HG03039 (cell line): Measurements from ENCODE around the gene WFDC13.
"Not testable (repeated sequence)": the region's sequence is repeated elsewhere in the genome, so short reads cannot be mapped to it uniquely, and the experiment has no call there.

Source experiments
- ATAC-seq: cut with Tn5 transposase; IDR thresholded peaks from one replicate; pipeline ENCODE4 v1.9.1; 2021; ENCODE audit warnings: mild to moderate bottlenecking, moderate library complexity; ENCODE audit not compliant: unreplicated experiment

The WFDC13 gene, protein sequence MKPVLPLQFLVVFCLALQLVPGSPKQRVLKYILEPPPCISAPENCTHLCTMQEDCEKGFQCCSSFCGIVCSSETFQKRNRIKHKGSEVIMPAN

DNA sequence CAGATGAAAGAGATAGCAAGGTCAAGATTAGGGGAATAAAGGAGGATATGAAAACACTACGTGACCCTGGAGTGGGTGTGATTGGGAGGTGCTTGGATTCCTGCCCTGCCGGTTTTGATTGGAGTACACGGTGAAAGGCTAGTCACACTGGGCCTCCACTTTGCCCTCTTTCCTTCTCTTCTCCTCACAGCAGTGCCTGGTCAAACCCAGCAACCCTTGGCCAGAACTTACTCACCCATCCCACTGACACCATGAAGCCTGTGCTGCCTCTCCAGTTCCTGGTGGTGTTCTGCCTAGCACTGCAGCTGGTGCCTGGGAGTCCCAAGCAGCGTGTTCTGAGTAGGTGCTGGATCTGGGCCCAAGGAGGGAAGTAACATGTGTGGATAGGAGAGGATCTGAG lies at the start of gene WFDC13:
WFDC13 (plus strand) TSS at position 166 of the 400 bp plus-strand sequence; CDS start at position 252, 86 bp downstream.
- ATAC-seq: no peak

- ATAC-seq: not testable (repeated sequence)
Measured at GRCh38 chr20:45657038-45657437, 44.8 kb upstream of the WFDC13 start.

GRCh38 chr20:45670139-45670538 lies 31.7 kb upstream of the WFDC13 start, which contains the start of gene WFDC11:
Gene WFDC11, minus strand, starts transcription at chr20:45670239. Its CDS starts 19,639 bp downstream, at chr20:45650600.
- ATAC-seq: no peak

DNA sequence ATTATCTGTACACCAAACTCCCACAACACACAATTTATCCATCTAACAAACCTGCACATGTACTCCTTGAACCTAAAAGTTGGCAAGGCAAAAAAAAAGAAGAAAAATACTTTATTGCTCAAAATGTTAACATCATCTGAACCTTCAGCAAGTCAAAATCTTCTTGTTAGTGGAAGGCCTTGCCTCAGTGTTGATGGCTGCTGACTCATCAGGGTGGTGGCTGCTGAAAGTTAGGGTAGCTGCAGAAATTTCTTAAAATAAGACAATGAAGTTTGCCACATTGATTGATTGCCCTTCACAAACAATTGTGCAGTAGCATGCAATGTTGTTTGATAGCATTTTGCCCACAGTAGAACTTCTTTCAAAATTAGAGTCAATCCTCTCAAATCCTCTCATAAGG lies 29.1 kb upstream of the WFDC13 start:
- no peak for ATAC-seq

DNA sequence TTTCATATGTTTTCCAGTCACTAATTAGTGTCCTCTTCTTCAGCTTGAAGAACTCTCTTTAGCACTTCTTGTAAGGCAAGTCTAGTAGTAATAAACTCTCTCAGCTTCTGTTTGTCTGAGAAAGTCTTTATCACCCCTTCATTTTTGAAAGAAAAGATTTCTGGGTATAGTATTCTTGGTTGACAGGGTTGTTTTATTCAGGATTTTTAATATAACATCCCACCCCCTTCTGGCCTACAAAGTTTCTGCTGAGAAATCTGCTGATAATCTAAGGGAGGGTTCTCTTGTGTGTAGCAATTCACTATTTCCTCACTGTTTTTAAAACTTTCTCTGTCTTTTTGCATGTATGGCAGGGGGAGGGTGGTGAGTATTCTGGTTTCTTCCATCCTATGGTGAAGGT lies 22.2 kb upstream of the WFDC13 start:
- ATAC-seq: no peak

DNA sequence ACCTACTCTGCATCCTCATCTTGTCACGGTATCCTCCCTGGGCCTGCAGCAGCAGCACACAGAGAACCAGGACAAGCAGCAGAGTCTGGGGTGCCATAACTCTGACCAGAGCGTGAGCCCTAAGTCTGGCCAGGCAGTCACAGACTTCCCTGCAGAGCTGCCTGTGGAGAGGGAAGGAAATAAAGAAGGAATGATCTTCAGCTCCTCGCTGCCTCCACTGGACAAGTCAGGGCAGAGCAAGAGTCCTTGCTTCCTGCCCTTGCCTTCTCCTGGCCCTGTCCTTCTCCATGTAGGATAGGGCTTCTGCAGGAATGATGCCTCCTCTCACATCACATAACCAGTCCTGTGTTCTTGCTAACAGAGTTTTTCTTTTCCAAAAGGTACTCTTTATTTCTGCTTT lies 15.9 kb upstream of the WFDC13 start:
- no peak for ATAC-seq

- ATAC-seq: not testable (repeated sequence)
Measured at GRCh38 chr20:45693346-45693745, 8.5 kb upstream of the WFDC13 start.

- no peak for ATAC-seq
Measured at GRCh38 chr20:45695496-45695895, 6.3 kb upstream of the WFDC13 start.

DNA sequence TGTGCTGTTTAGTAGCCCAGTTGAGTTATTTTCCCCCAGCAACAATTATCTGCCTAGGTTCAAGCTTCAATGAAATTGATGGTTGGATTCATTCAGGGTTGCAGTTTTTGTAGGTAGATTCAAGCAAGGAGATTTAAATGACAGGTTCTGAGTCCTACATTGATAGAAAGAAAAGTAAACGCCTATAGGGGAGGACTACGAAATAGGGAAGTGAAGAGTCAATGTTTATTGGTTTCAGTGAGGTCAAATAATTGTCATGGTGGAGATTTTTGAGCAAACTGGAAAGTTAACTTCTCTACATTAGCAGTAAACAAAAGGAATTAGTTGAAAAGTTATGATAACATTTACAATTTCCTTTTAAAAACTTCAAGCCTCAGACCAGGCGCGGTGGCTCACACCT lies 734 bp upstream of the WFDC13 start:
- ATAC-seq: no peak

GRCh38 chr20:45704969-45705637 lies 3.3 kb downstream of the WFDC13 start, which contains the start of gene WFDC10B:
Gene WFDC10B, minus strand, starts transcription at chr20:45705019. Its CDS starts 19,027 bp downstream, at chr20:45685992.
- ATAC-seq: no peak

DNA sequence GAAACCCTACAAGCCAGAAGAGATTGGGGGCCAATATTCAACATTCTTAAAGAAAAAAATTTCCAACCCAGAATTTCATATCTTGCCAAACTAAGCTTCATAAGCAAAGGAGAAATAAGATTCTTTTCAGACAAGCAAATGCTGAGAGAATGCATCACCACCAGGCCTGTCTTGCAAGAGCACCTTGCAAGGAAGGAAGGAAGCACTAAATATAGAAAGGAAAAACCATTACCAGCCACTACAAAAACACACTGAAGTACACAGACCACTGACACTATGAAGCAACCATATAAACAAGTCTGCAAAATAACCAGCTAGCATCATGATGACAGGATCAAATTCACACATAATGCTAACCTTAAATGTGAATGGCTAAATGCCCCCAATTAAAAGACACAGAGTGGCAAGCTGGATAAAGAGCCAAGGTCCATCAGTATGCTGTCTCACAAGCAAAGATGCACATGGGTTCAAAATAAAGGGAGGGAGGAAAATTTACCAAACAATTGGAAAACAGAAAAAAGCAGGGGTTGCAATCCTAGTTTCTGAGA lies 14.4 kb downstream of the WFDC13 start:
- ATAC-seq: not testable (repeated sequence)

- ATAC-seq: no peak
Measured at GRCh38 chr20:45722047-45722446, 20.2 kb downstream of the WFDC13 start, which contains the start of gene SPINT4. Gene SPINT4, plus strand, starts transcription at chr20:45722347. Its CDS starts 21 bp downstream, at chr20:45722368.

- ATAC-seq: no peak
Measured at GRCh38 chr20:45725134-45725533, 23.3 kb downstream of the WFDC13 start.

GRCh38 chr20:45727044-45727443 lies 25.2 kb downstream of the WFDC13 start:
- no peak for ATAC-seq

DNA sequence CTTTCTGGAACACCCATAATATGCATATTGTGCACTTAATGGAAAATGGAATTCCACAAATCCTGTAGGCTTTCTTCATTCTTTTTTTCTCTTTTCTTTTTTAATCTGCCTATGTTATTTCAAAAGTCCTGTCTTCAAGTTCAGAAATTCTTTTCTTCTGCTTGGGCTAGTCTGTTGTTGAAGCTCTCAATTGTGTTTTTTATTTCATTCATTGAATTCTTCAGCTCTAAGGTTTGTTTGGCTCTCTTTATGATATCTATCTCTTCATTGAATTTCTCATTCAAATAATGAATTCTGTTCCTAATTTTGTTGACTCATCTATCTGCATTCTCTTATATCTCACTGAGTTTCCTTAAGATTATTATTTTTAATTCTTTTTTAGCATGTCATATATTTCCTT lies 30.4 kb downstream of the WFDC13 start:
- no peak for ATAC-seq

GRCh38 chr20:45735552-45735951 lies 33.7 kb downstream of the WFDC13 start:
- ATAC-seq: no peak

DNA sequence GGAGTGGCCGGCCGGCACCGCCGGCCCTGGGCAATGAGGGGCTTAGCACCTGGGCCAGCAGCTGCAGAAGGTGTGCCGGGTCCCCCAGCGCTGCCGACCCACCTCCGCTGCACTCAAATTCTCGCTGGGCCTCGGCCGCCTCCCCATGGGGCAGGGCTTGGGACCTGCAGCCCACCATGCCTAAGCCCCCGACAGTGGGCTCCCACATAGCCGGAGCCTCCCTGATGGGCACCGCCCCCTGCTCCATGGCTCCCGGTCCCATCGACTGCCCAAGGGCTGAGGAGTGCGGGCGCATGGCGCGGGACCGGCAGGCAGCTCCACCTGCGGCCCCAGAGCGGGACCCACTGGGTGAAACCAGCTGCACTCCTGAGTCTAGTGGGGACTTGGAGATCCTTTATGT lies 34.1 kb downstream of the WFDC13 start:
- no peak for ATAC-seq

DNA sequence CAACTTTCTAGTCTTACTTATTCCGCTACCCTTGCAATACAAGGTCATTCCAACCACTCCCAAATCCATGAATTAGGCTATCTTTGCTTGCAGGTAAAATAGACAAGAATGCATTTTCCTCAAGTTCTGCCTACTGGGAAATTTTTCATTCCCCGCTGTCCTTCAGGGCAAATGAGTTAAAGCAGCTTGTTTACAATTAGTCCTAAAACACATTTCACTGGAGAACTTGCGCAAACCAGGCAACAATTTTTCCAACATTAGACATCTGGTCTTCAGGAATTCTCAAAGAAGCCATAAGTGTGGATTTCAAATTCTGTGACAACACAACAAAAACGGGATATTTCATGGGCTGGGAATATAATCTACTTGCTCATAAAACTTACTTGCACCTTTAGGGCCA lies 40.8 kb downstream of the WFDC13 start:
- no peak for ATAC-seq

DNA sequence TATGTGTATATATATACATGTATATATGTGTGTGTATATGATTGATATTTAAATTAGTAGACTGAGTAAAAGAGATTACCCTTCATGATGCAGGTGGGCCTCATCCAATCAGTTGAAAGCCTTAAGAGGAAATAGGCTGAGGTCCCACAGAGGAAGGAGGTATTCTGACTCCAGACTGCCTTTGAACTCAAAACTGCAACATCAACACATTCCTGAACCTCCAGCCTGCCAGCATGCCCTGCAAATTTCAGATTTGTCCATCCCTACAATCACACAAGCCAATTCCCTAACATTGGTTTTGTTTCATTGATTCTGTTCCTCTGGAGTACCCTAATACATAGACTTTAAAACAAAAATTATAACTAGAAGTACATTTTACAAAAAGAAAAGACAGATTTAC lies 43.2 kb downstream of the WFDC13 start:
- ATAC-seq: no peak

DNA sequence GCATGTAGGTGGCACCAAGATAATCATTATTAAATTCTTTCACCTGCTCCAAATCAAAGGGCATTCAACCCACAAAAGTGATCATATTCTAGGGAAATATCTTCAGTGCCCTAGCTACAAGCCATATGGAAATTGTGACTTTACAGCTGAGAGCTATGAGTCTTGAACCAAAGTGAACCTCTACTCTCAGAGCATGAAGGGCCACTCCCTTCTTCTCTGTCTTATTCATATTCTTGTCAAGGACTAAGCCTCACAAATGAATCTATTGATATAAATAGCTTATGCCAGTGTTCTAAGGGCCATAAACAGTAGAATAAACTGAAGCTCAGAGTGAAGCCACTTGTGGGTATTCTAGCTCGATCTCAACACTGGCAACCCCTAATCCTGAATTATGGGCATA lies 49.9 kb downstream of the WFDC13 start:
- no peak for ATAC-seq

DNA sequence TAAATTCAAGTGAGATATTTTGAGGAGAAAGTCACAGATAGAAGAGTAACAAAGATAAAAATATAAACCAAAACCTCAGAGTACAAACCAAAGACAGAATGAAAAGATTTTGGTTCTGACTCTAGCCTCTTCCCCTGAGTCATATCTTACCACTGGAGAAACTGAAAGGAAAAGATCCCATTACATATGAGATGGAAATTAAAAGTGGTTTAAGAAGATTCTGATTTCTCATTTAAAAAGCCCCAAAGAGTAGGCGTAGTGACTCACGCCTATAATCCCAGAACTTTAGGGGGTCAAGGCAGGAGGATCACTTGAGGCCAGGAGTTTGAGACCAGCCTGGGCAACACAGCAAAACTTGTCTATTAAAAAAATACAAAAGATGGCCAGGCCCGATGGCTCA lies 50.9 kb downstream of the WFDC13 start:
- no peak for ATAC-seq

DNA sequence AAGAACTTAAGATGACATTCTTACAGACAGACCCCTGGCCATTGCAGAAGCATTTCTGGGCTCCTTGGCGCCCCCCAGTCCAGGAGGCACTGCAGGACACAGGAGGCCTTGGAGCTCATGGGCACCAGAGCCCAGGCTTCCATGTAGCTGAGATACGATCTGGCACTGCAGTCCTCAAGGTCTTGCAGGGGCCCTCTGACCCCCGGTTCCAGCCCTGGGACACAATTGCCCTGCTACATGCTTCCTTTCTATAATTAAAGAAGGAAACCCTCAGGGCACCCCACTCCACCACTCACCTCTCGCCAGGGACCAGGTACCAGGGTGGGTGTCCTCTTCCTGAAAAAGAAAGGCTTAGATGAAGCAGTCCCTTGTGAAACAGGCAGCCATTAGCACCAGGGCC lies 56.3 kb downstream of the WFDC13 start:
- ATAC-seq: no peak
